OCI-LY3 (cell line): ENCODE results near the gene TMEM150B.
A peak's percentile ranks its signal among the peaks of the same experiment; 100 is the strongest.

ENCODE experiments used
- H2AFZ ChIP-seq: fragments of 200-600, 300-600 bp; shearing (Covaris generic); 2 replicates; pipeline ENCODE4 v1.6.0; 2014; ENCODE audit warnings: antibody characterized with exemption, low read depth, low read length
- H3K27ac ChIP-seq: fragments of 200-600, 300-600 bp; sonication (generic); 2 replicates; pipeline ENCODE4 v1.5.1; 2014; ENCODE audit warnings: mild to moderate bottlenecking, low read length, moderate library complexity, mixed read lengths
- H3K27me3 ChIP-seq: fragments of 200-600, 300-600 bp; sonication (generic); 2 replicates; pipeline ENCODE4 v1.6.1; 2014; ENCODE audit warnings: low read depth, low read length, mixed read lengths
- H3K36me3 ChIP-seq: fragments of 200-600, 300-600 bp; sonication (generic); replicated peaks from 2 replicates; pipeline ENCODE3; 2014; ENCODE audit warnings: low read depth, low read length, mixed read lengths
- H3K4me1 ChIP-seq: fragments of 300-600, 200-600 bp; sonication (generic); 2 replicates; pipeline ENCODE4 v1.6.1; 2014; ENCODE audit warnings: low read length, mixed read lengths
- H3K4me2 ChIP-seq: fragments of 200-600, 300-600 bp; sonication (generic); 2 replicates; pipeline ENCODE4 v1.6.1; 2014; ENCODE audit warnings: low read length, mixed read lengths
- H3K4me3 ChIP-seq: fragments of 300-600, 200-600 bp; sonication (generic); 2 replicates; pipeline ENCODE4 v1.5.1; 2014; ENCODE audit warnings: antibody characterized with exemption, mild to moderate bottlenecking, low read length, moderate library complexity
- H3K79me2 ChIP-seq: fragments of 300-600, 200-600 bp; shearing (Covaris generic); 2 replicates; pipeline ENCODE4 v1.6.1; 2014; ENCODE audit warnings: mild to moderate bottlenecking, low read length, mixed read lengths
- H3K9ac ChIP-seq: fragments of 300-600, 200-600 bp; shearing (Covaris generic); 2 replicates; pipeline ENCODE4 v1.6.0; 2014; ENCODE audit warnings: mild to moderate bottlenecking, low read length, moderate library complexity
- H3K9me3 ChIP-seq: fragments of 200-600, 300-600 bp; shearing (Covaris generic); 2 replicates; pipeline ENCODE4 v1.6.1; 2014; ENCODE audit warnings: low read length, mixed read lengths; ENCODE audit not compliant: insufficient read depth
- H4K20me1 ChIP-seq: fragments of 200-600, 300-600 bp; sonication (generic); 2 replicates; pipeline ENCODE4 v1.6.1; 2016; ENCODE audit warnings: low read length, mixed read lengths; ENCODE audit not compliant: insufficient read depth
- CTCF ChIP-seq: fragments of 200-600, 300-600 bp; sonication (generic); IDR thresholded peaks from 2 replicates; pipeline ENCODE4 v1.5.1; 2014; ENCODE audit warnings: antibody characterized with exemption, low read length, low read depth
- EZH2phosphoT487 ChIP-seq: fragments of 200-600 bp; shearing (Covaris generic); IDR thresholded peaks from 2 replicates; pipeline ENCODE4 v1.6.1; 2018; ENCODE audit warnings: antibody characterized with exemption, mixed run types, low read depth

TMEM150B gene

GRCh38 chr19:55287361-55288079 is 37.6 kb downstream of the TMEM150B start:
- Histone ChIP-seq H2AFZ (no peak overlapping the region), H3K27ac (no peak overlapping the region), H3K36me3 (no peaks in the 10 kb centered on the region), H3K27me3 (no peaks in the 10 kb centered on the region), H3K4me2 (no peak overlapping the region), H3K79me2 (no peaks in the 10 kb centered on the region), H3K4me1 (peaks cover 9% of the 10 kb centered on the region; the same call in 1 of the 2 replicates), H3K9me3 (no peaks in the 10 kb centered on the region), H3K4me3 (no peak overlapping the region), H3K9ac (no peak overlapping the region), H4K20me1 (no peaks in the 10 kb centered on the region)
- TF ChIP-seq CTCF = no peak
- no peak for TF ChIP-seq EZH2phosphoT487

GRCh38 chr19:55285229-55285890 is 39.8 kb downstream of the TMEM150B start:
- Histone ChIP-seq H3K4me1 (peaks cover 17% of the 10 kb centered on the region), H3K9me3 (no peaks in the 10 kb centered on the region), H3K27ac (no peak overlapping the region), H3K9ac (no peak overlapping the region), H3K4me2 (peak overlapping the region; percentile 44; the same call in 1 of the 2 replicates), H3K27me3 (no peaks in the 10 kb centered on the region), H3K79me2 (no peaks in the 10 kb centered on the region), H3K4me3 (0 out of 2 replicates have a peak overlapping the region, but pooled peaks have one; percentile 75), H4K20me1 (no peaks in the 10 kb centered on the region), H3K36me3 (no peaks in the 10 kb centered on the region), H2AFZ (no peak overlapping the region)
- TF ChIP-seq CTCF (no peak), EZH2phosphoT487 (no peak)

DNA sequence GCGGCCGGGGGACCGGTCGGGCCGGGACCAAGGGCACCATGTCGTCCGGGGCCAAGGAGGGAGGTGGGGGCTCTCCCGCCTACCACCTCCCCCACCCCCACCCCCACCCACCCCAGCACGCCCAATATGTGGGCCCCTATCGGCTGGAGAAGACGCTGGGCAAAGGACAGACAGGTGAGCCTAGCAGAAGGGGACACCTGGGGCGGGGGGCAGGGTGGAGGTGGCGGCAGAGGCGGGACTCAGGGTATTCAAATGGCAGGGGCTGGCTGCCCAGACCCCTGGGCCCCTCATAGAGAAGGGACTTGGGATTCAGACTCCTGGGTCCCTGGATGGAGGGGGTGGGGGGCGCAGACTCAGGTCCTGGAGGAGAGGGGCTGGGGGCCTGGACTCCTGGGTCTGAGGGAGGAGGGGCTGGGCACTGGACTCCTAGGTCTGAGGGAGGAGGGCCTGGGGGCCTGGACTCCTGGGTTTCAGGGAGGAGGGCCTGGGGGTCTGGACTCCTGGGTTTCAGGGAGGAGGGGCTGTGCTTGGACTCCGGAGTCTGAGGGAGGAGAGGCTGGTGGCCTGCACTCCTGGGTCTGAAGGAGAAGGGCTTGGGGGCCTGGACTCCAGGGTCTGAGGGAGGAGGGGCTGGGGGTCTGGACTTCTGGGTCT is 40.6 kb downstream of the TMEM150B start:
- Histone ChIP-seq H3K9ac (peak overlapping the region; percentile 47; the same call in 1 of the 2 replicates), H3K27me3 (no peaks in the 10 kb centered on the region), H3K4me2 (peak overlapping the region; percentile 44), H3K27ac (no peak overlapping the region), H2AFZ (no peak overlapping the region), H4K20me1 (no peaks in the 10 kb centered on the region), H3K9me3 (no peaks in the 10 kb centered on the region), H3K36me3 (no peaks in the 10 kb centered on the region), H3K4me3 (peak overlapping the region; percentile 75), H3K4me1 (peaks cover 18% of the 10 kb centered on the region), H3K79me2 (peaks cover 3% of the 10 kb centered on the region)
- no peak for TF ChIP-seq CTCF
- TF ChIP-seq EZH2phosphoT487 = no peak
